ENCODE results near the gene KRTAP27-1. TPM values are rescaled to one million over a fixed set of nuclear protein-coding genes. Genes with fewer than 3 reads are reported as not detected.

KRTAP27-1 gene
- total RNA-seq, 3 donors from 2014 or later (not counting 1 experiment from before 2014, with no cell fraction given), result not detected

Other genes with a start within 250 kb of the KRTAP27-1 start
- not detected for gene CLDN17, start 170.9 kb downstream of the KRTAP27-1 start, total RNA-seq
- not detected for gene CLDN8, start 121.6 kb downstream of the KRTAP27-1 start, total RNA-seq
- gene KRTAP24-1, start 54.7 kb downstream of the KRTAP27-1 start, total RNA-seq, result not detected
- gene KRTAP25-1, start 48.2 kb downstream of the KRTAP27-1 start, total RNA-seq, result not detected
- gene KRTAP26-1, start 17.4 kb downstream of the KRTAP27-1 start, total RNA-seq, result not detected
- gene KRTAP23-1, start 10.9 kb upstream of the KRTAP27-1 start, total RNA-seq, result not detected
- not detected for gene KRTAP13-2, start 34.6 kb upstream of the KRTAP27-1 start, total RNA-seq
- not detected for gene KRTAP13-1, start 58.3 kb upstream of the KRTAP27-1 start, total RNA-seq
- gene KRTAP13-3, start 88.2 kb upstream of the KRTAP27-1 start, total RNA-seq, result not detected
- not detected for gene KRTAP13-4, start 92.5 kb upstream of the KRTAP27-1 start, total RNA-seq
- not detected for gene KRTAP15-1, start 102.6 kb upstream of the KRTAP27-1 start, total RNA-seq
- gene KRTAP19-1, start 142.7 kb upstream of the KRTAP27-1 start, total RNA-seq, result not detected
- gene KRTAP19-2, start 149.7 kb upstream of the KRTAP27-1 start, total RNA-seq, result not detected
- gene KRTAP19-3, start 154.3 kb upstream of the KRTAP27-1 start, total RNA-seq, result not detected
- not detected for gene KRTAP19-4, start 159.5 kb upstream of the KRTAP27-1 start, total RNA-seq
- not detected for gene KRTAP19-5, start 164.4 kb upstream of the KRTAP27-1 start, total RNA-seq
- not detected for gene KRTAP19-6, start 204.2 kb upstream of the KRTAP27-1 start, total RNA-seq
- not detected for gene KRTAP19-7, start 223.6 kb upstream of the KRTAP27-1 start, total RNA-seq